GM19372 (cell line): ENCODE results near the gene TSPAN19.
"Not testable (repeated sequence)": the region's sequence is repeated elsewhere in the genome, so short reads cannot be mapped to it uniquely, and the experiment has no call there.

Source experiments
- ATAC-seq: cut with Tn5 transposase; IDR thresholded peaks from one replicate; pipeline ENCODE4 v1.9.1; 2021; ENCODE audit warnings: mild to moderate bottlenecking, low read depth, moderate library complexity; ENCODE audit not compliant: unreplicated experiment

Gene TSPAN19

GRCh38 chr12:85036234-85036707, at the start of gene TSPAN19, which contains the start of gene LRRIQ1:
Gene TSPAN19, minus strand, starts transcription at chr12:85036277. Its CDS starts 6,331 bp downstream, at chr12:85029946.
Gene LRRIQ1, plus strand, starts transcription at chr12:85036351. Its CDS starts 1,826 bp downstream, at chr12:85038177.
- peak; percentile 98 for ATAC-seq

DNA sequence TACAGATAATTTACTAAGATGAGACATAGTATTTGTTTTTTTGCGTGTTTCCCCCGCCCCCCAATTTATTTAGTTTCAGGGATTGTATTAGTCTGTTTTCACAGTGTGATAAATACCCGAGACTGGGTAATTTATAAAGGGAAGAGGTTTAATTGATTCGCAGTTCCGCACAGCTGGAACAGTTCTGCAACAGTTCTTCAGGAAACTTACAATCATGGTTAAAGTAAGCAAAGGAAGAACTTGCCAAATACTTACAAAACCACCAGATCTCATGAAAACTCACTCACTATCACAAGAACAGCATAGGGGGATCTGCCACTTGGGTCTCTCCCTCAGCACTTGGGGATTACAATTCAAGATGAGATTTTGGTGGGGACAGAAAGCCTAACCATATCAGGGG, 49.0 kb upstream of the TSPAN19 start:
- ATAC-seq: no peak

GRCh38 chr12:85076688-85077430, 40.8 kb upstream of the TSPAN19 start:
- ATAC-seq: peak; percentile 84

DNA sequence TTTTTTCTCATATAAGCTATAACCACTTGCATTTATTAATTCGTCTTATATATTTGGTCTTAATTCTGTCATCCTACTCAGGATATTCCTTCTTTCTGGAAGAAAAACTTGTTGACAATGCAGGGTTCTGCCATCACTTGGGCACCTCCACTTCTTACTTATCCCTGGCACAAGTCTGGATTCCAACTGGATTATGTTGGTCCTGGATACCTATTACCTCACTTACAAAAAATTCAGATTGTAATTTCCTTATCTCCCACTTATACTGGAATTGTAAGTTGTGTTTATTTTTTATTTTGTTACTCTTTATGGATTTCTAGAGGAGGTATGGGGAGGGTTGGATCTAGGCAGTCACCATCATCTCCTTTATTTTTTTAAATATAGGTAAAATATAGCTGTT, 36.7 kb upstream of the TSPAN19 start:
- ATAC-seq: no peak

- no peak for ATAC-seq
Observed at GRCh38 chr12:85065837-85066482, 29.9 kb upstream of the TSPAN19 start.

DNA sequence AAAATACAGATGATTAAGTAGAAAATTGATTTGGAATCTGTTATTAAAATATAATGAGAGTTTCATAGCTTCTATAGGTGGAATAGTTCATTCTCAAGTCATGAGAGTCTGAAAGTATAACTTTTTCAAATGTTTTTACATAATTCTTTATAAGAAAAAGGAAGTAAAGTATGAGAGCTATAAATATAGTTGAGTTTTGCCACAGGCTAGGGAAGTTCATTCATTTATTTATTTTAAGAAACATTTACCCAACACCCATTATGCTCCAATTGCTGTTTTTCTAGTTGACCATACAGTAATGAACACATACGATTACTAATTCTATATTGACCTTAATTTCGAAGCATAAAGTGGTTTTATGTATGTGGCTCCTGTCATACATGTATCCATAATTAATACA, 24.8 kb upstream of the TSPAN19 start:
- no peak for ATAC-seq

- no peak for ATAC-seq
Observed at GRCh38 chr12:85059594-85059993, 23.5 kb upstream of the TSPAN19 start.

DNA sequence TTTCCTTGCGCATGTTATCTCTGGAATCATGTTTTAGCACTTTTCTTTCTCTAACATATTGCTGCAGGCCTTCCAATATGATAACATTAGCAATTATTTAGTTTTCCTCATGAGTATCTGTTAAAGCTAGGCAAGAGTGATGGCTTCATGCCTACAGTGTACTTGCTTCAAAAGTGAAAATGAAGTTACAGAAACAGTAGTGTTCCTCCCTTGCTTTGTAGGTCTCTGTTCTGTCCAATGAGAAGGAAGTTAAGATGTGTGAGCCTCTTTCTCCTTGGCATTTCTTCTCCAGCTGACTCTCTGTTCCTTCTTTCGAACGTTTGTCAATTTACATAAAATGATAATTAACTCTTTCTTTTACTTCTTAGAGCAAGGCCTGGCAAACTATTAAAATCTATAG, 22.3 kb upstream of the TSPAN19 start:
- ATAC-seq: no peak

GRCh38 chr12:85057370-85057963, 21.4 kb upstream of the TSPAN19 start:
- ATAC-seq: peak; percentile 76

GRCh38 chr12:85043829-85044228, 7.8 kb upstream of the TSPAN19 start:
- ATAC-seq: no peak

DNA sequence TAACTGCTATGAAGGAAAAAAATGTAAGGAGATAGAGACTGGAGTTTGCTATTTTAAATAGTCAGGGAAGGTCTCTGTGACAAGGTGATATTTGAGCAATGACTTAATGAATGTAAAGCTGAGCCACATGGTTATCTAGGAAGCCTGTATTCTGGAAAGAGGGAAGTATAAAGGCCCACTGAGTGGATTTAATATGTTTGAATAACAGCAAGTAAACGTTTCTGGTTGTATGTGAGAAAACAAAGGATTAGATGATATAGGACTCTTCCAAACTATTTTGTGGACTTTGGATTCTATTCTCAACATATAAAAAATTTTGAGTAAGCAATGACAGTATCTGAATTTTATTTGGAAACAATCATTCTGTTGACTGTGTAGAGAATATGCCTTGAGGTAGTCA, 5.3 kb upstream of the TSPAN19 start:
- ATAC-seq: no peak

DNA sequence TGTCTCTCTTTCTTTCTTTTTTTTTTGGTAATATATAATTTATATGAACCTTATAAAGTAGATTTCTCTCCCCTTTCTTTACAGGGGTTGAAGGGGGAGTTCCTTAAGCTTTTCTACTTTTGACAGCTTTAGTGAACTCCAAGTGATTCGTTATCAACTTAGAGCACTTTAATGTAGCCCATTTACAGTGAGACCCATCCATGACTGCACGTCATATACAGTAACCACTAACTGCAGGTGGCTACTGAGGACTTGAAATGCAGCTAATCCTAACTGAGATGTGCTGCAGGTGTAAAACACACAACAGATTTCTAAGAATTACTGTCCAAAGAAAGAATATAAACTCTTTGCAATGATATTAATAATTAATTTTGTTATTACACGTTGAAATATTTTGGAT, 656 bp upstream of the TSPAN19 start:
- no peak for ATAC-seq

GRCh38 chr12:85029456-85029855, 6.6 kb downstream of the TSPAN19 start:
- peak; percentile 61 for ATAC-seq

GRCh38 chr12:85018098-85018497, 18.0 kb downstream of the TSPAN19 start:
- ATAC-seq: no peak

DNA sequence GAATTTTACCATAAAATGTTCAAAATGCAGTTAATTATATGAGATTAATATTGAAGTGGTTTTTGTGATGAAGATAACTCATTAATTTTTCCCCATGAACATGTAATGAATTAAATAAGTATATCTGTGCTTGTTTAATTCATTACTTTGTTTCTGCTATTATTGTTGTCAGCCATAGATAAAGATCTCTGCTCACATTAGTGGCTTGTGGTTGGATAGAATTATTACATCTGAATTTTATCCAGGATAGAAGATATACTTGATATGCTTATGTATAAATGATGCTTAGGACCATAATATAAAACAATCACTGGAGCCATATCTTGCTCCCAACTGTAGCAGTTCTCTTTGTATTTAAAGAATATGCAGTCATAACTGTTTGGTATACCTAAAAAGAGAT, 18.5 kb downstream of the TSPAN19 start:
- ATAC-seq: no peak

GRCh38 chr12:85017133-85017532, 18.9 kb downstream of the TSPAN19 start:
- no peak for ATAC-seq

DNA sequence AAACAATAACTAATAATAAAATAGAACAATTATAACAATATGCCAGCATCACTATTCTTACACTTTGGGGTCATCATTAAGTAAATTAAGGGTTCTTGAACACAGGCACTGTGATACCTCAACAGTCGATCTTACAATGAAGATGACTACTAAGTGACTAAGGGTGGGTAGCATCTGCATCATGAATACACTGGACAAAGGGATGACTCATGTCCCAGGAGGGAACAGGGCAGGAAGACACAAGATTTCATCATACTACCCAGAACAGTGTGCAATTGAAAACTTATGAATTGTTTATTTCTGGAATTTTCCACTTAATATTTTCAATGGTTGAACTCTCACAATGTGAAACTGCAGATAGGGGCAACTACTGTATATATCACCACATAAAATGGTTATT, 19.7 kb downstream of the TSPAN19 start:
- ATAC-seq: no peak

DNA sequence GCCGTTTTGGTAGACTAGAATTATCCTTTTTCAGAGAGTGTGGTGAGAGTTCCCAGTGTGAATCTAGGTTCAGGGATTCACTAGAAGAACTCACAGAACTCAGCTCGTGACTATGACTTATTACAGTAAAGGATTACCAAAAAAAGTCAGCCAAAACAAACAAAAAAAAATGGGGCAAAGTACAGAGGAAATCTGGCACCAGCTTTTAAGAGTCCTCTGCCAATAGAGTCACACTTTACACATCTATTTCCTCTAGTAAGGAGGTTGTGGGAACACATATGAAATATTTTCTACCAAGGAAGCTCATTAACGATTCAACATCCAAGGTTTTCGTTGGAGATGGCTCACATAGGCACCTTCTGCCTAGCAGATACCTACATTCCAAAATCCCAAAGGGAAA, 28.2 kb downstream of the TSPAN19 start:
- no peak for ATAC-seq

- no peak for ATAC-seq
Observed at GRCh38 chr12:85006206-85006605, 29.9 kb downstream of the TSPAN19 start.

DNA sequence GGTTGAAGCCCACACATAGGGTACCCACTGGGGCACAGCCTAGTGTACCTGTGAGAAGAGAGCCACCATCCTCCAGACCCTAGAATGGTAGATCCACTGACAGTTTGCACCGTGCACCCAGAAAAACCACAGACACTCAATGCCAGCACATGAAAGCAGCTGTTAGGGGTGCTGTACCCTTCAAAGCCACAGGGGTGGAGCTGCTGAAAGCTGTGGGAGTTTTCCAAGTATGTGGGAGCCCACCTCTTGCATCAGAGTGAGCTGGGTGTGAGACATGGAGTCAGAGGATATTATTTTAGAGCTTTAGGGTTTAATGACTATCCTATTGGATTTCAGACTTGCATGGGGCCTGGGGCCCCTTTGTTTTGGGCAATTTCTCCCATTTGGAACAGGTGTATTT, 30.5 kb downstream of the TSPAN19 start:
- no peak for ATAC-seq

GRCh38 chr12:85005047-85005446, 31.0 kb downstream of the TSPAN19 start:
- ATAC-seq: not testable (repeated sequence)

- no peak for ATAC-seq
Observed at GRCh38 chr12:85004204-85004603, 31.9 kb downstream of the TSPAN19 start.
